B cell (primary cell): Measurements from ENCODE around the gene TP63. TPM values are rescaled to one million over a fixed set of nuclear protein-coding genes. Genes with fewer than 3 reads are reported as not detected.

ENCODE experiments used
- ATAC-seq: fragments of 200-7000 bp; cut with Tn5 transposase; one replicate; pipeline ENCODE4 v1.10.0; 2021; ENCODE audit warnings: low read depth, mild to moderate bottlenecking, moderate number of reproducible peaks, moderate library complexity
- CTCF ChIA-PET: fragments of 350-600 bp; sonication (Branson Sonifier 250); formaldehyde crosslinking; loops from one replicate; lab custom pipeline; 2021; ENCODE audit warnings: antibody characterized with exemption, inconsistent platforms; lab: Charles Lee
- POLR2A ChIA-PET: fragments of 350-600 bp; sonication (Branson Sonifier 250); formaldehyde crosslinking; loops from one replicate; lab custom pipeline; 2021; ENCODE audit warnings: antibody characterized with exemption; lab: Charles Lee
- DNase-seq: peaks from one replicate; pipeline ENCODE4 v3.0.0; 2013
- H2AFZ ChIP-seq: 2 replicates; pipeline ENCODE4 v1.6.1; 2012; ENCODE audit warnings: mild to moderate bottlenecking, low read depth, low read length; ENCODE audit not compliant: insufficient read depth, poor library complexity, severe bottlenecking
- H3K27ac ChIP-seq, 2 donors: 1 replicate in 1 of 2; 2 replicates in 1 of 2; pipeline ENCODE4 v1.5.1; 2012 to 2013; ENCODE audit warnings: low read length in 2 of 2, mild to moderate bottlenecking in 2 of 2, moderate library complexity in 1 of 2
- H3K27me3 ChIP-seq, 4 experiments: fragments of 200-600 bp in 1 of 4; sonication (generic) in 1 of 4; replicated peaks in 1 of 4; 1 replicate in 2 of 4; 2 replicates in 2 of 4; pipeline versions ENCODE4 v1.6.1 to v1.7.0; 2013 to 2016; ENCODE audit warnings: low read length in 3 of 4, mild to moderate bottlenecking in 2 of 4, mixed read lengths in 1 of 4, moderate library complexity in 1 of 4; ENCODE audit not compliant: insufficient read depth in 4 of 4, control insufficient read depth in 3 of 4; ENCODE audit errors: control extremely low read depth in 1 of 4
- H3K36me3 ChIP-seq, 2 experiments: replicated peaks in 1 of 2; 1 replicate in 1 of 2; 2 replicates in 1 of 2; pipeline versions ENCODE4 v1.6.1 to v1.7.1; 2013; ENCODE audit warnings: low read length in 1 of 2; ENCODE audit not compliant: insufficient read depth in 2 of 2, control insufficient read depth in 1 of 2; ENCODE audit errors: control extremely low read depth in 1 of 2, extremely low read depth in 1 of 2
- H3K4me1 ChIP-seq, 2 donors: fragments of 200-600 bp in 1 of 2; sonication (generic) in 1 of 2; 1 replicate in 1 of 2; 2 replicates in 1 of 2; pipeline versions ENCODE4 v1.5.1 to v1.6.1; 2013 to 2017; ENCODE audit warnings: low read length in 2 of 2; ENCODE audit not compliant: control insufficient read depth in 2 of 2, insufficient read depth in 2 of 2
- H3K4me2 ChIP-seq: replicated peaks from 2 replicates; pipeline ENCODE3; 2012; ENCODE audit warnings: mild to moderate bottlenecking, low read depth, low read length; ENCODE audit not compliant: poor library complexity, severe bottlenecking
- H3K4me3 ChIP-seq, 5 experiments: fragments of 200-600 bp in 1 of 5; sonication (generic) in 1 of 5; 1 replicate in 3 of 5; 2 replicates in 2 of 5; pipeline versions ENCODE4 v1.5.1 to v1.7.0; 2011 to 2016; ENCODE audit warnings: low read length in 4 of 5, mild to moderate bottlenecking in 4 of 5, low read depth in 2 of 5, control low read depth in 1 of 5, moderate library complexity in 1 of 5; ENCODE audit not compliant: insufficient read depth in 1 of 5; ENCODE audit errors: control extremely low read depth in 1 of 5, extremely low read depth in 1 of 5
- H3K79me2 ChIP-seq: fragments of 200-600 bp; sonication (generic); one replicate; pipeline ENCODE4 v1.6.0; 2016; ENCODE audit warnings: low read length; ENCODE audit not compliant: control insufficient read depth, insufficient read depth
- H3K9ac ChIP-seq: fragments of 200-600 bp; sonication (generic); 2 replicates; pipeline ENCODE4 v1.6.1; 2017; ENCODE audit warnings: mild to moderate bottlenecking, low read length, moderate library complexity
- H3K9me3 ChIP-seq, 3 donors: one replicate each; pipeline versions ENCODE4 v1.6.1 to v1.7.1; 2013; ENCODE audit warnings: low read length in 2 of 3; ENCODE audit not compliant: control insufficient read depth in 2 of 3, insufficient read depth in 1 of 3; ENCODE audit errors: control extremely low read depth in 1 of 3
- H4K20me1 ChIP-seq: 2 replicates; pipeline ENCODE4 v1.6.0; 2012; ENCODE audit warnings: mild to moderate bottlenecking, low read length; ENCODE audit not compliant: insufficient read depth, control insufficient read depth, poor library complexity, severe bottlenecking
- H3K27ac Mint-ChIP-seq: one replicate; pipeline ENCODE4 v1.8.0; 2021; ENCODE audit warnings: mixed read lengths
- H3K27me3 Mint-ChIP-seq: one replicate; pipeline ENCODE4 v1.8.0; 2021; ENCODE audit warnings: mixed read lengths
- H3K4me1 Mint-ChIP-seq: one replicate; pipeline ENCODE4 v1.8.0; 2021; ENCODE audit warnings: mixed read lengths
- H3K4me3 Mint-ChIP-seq: one replicate; pipeline ENCODE4 v1.8.0; 2021; ENCODE audit warnings: mixed read lengths
- H3K9me3 Mint-ChIP-seq: one replicate; pipeline ENCODE4 v1.8.0; 2022; ENCODE audit warnings: mixed read lengths; ENCODE audit not compliant: insufficient read depth
- EZH2 ChIP-seq: IDR thresholded peaks from 2 replicates; pipeline ENCODE4 v1.6.1; 2012; ENCODE audit warnings: borderline replicate concordance, low read depth, mild to moderate bottlenecking, moderate library complexity, low read length; ENCODE audit not compliant: insufficient read depth, poor library complexity, severe bottlenecking
- WGBS: methylation state at CpG from one replicate; pipeline ENCODE4 v1.1.5; 2013; ENCODE audit warnings: missing lambda C conversion rate; ENCODE audit not compliant: insufficient coverage; 5-methylcytosine and 5-hydroxymethylcytosine counted together
- intact Hi-C: fragments of 100-400 bp; cut with micrococcal nuclease; formaldehyde crosslinking; loops from one replicate; pipeline ENCODE4 v1.10.0; 2022
- polyA plus RNA-seq: library from polyadenylated mRNA; depleted of rRNA; stranded (reverse); fragments of >200 nt; gene quantifications from 2 replicates; pipeline ENCODE4 v1.2.3, GENCODE V29; 2012
- total RNA-seq, 2 donors: library from RNA; stranded (reverse); fragments of 120-200 nt in 1 of 2; gene quantifications; 1 replicate in 1 of 2; 2 replicates in 1 of 2; pipeline versions ENCODE4 v1.2.3 to v1.2.4, GENCODE V29; 2013 to 2022
- TF ChIP-seq, protein P1 (sequence below): fragments of 200-600 bp; IDR thresholded peaks from one replicate; pipeline ENCODE4 v1.8.0; 2022; ENCODE audit warnings: antibody characterized with exemption, mild to moderate bottlenecking

The TP63 gene
- total and polyA plus RNA-seq, 2 donors (not counting 1 experiment from before 2014, with no cell fraction given), result 1.2 to 2.0 TPM

GRCh38 chr3:189690672-189691071, 59.5 kb downstream of the TP63 start:
- no peaks in the 10 kb centered on the region for H3K9me3 ChIP-seq
- DNase-seq (no peak), ATAC-seq (no peak)
- H3K27me3 Mint-ChIP-seq, result no peaks in the 10 kb centered on the region
- H3K27ac ChIP-seq, result no peak overlapping the region
- H3K4me1 ChIP-seq, result no peaks in the 10 kb centered on the region
- H3K27ac Mint-ChIP-seq, result no peak overlapping the region
- H3K79me2 ChIP-seq, result no peaks in the 10 kb centered on the region
- H3K4me1 Mint-ChIP-seq, result no peaks in the 10 kb centered on the region
- TF ChIP-seq EZH2, result no peak
- TF ChIP-seq, protein P1, sequence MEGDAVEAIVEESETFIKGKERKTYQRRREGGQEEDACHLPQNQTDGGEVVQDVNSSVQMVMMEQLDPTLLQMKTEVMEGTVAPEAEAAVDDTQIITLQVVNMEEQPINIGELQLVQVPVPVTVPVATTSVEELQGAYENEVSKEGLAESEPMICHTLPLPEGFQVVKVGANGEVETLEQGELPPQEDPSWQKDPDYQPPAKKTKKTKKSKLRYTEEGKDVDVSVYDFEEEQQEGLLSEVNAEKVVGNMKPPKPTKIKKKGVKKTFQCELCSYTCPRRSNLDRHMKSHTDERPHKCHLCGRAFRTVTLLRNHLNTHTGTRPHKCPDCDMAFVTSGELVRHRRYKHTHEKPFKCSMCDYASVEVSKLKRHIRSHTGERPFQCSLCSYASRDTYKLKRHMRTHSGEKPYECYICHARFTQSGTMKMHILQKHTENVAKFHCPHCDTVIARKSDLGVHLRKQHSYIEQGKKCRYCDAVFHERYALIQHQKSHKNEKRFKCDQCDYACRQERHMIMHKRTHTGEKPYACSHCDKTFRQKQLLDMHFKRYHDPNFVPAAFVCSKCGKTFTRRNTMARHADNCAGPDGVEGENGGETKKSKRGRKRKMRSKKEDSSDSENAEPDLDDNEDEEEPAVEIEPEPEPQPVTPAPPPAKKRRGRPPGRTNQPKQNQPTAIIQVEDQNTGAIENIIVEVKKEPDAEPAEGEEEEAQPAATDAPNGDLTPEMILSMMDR, result no peak
- ChIA-PET POLR2A (no interaction called here), CTCF (no interaction called here)
- H3K9ac ChIP-seq, result no peak overlapping the region
- H3K4me2 ChIP-seq, result no peak overlapping the region
- H3K36me3 ChIP-seq, result no peaks in the 10 kb centered on the region
- no peak overlapping the region for H2AFZ ChIP-seq
- no peaks in the 10 kb centered on the region for H3K9me3 Mint-ChIP-seq
- intact Hi-C loops, result no loop called here
- H3K27me3 ChIP-seq, result no peaks in the 10 kb centered on the region
- no peak overlapping the region for H3K4me3 Mint-ChIP-seq
- 83% methylated on average over 1 of the region's 2 CpGs for WGBS
- H4K20me1 ChIP-seq, result no peaks in the 10 kb centered on the region
- H3K4me3 ChIP-seq, result no peak overlapping the region

GRCh38 chr3:189695400-189695799, 64.2 kb downstream of the TP63 start:
- no peaks in the 10 kb centered on the region for H3K27me3 ChIP-seq
- ChIA-PET POLR2A (no interaction called here), CTCF (no interaction called here)
- H3K4me3 ChIP-seq, result no peak overlapping the region
- H3K9ac ChIP-seq, result no peak overlapping the region
- H3K27me3 Mint-ChIP-seq, result no peaks in the 10 kb centered on the region
- H3K4me1 ChIP-seq, result no peaks in the 10 kb centered on the region
- DNase-seq, result no peak
- H4K20me1 ChIP-seq, result no peaks in the 10 kb centered on the region
- no peaks in the 10 kb centered on the region for H3K9me3 Mint-ChIP-seq
- H3K79me2 ChIP-seq, result no peaks in the 10 kb centered on the region
- no peak for TF ChIP-seq EZH2
- TF ChIP-seq, protein P1, result no peak
- H2AFZ ChIP-seq, result no peak overlapping the region
- no peaks in the 10 kb centered on the region for H3K9me3 ChIP-seq
- H3K36me3 ChIP-seq, result no peaks in the 10 kb centered on the region
- H3K27ac ChIP-seq, result no peak overlapping the region
- no peak overlapping the region for H3K27ac Mint-ChIP-seq
- intact Hi-C loops, result no loop called here
- ATAC-seq, result no peak
- H3K4me1 Mint-ChIP-seq, result no peaks in the 10 kb centered on the region
- H3K4me3 Mint-ChIP-seq, result no peak overlapping the region
- WGBS, result no CpG with 5 or more reads among the region's 2 CpGs
- no peak overlapping the region for H3K4me2 ChIP-seq
